ENCODE results near the gene PANX1. TPM values are rescaled to one million over a fixed set of nuclear protein-coding genes. Genes with fewer than 3 reads are reported as not detected.

The PANX1 gene
- total and polyA plus RNA-seq, 2 experiments from 2014 or later: 9.5 to 40.8 TPM

DNA sequence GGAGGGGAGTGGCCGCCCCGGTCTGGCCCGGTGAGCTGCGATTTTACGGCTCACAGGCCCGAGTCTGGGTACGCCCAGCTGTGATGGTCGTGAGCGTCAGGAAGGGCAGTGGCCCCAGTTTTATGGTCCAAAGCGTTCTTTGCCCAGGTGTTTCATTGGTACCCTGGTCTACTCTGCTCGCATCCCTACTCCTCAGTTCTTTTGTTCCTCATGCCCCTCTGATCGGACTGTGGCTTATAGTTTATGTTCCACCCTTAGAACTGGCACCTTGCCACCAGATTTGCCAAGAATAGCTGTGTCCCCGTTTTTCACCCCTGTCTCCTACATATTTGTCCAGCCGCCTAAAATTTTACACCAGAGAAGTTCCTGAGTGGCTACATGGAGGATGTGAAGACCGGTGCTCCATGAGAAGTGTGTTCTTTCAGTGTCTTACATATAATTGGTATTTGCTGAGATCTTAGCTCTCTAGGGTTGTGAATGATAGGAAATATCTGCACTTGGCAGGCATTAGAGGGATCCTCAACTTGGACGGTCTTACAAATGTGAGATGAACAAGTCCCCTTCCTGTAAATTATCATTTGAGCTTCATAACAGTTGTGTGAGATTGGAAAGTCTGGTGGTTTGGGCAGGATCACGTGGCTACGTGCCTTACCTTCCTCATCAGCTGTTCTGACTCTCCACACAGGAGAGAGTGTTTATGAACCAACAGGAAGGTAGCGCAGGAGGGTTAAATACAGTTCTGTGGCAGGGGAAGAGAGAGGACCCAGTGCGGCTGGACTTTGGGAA is 1.1 kb downstream of the PANX1 start:
- H3K9me3 Mint-ChIP-seq: peaks cover 10% of the 10 kb centered on the region; the same call in 2 of the 3 replicates
- Histone ChIP-seq H3K4me2 (peak overlapping the region; percentile 100), H3K36me3 (ENCODE audit: insufficient read depth) (no peaks in the 10 kb centered on the region), H2AFZ (0 out of 2 replicates have a peak overlapping the region, but pooled peaks have one; percentile 78), H3K4me1 (ENCODE audit: insufficient read depth) (peaks cover 57% of the 10 kb centered on the region), H3K27ac (ENCODE audit: low read depth) (peak overlapping the region; percentile 95), H3K9me2 (ENCODE audit: insufficient read depth) (peaks cover 10% of the 10 kb centered on the region; the same call in 1 of the 2 replicates), H3K4me3 (peak overlapping the region; percentile 91), H3K79me2 (replicated peaks; ENCODE audit: insufficient read depth) (peaks cover 81% of the 10 kb centered on the region), H4K20me1 (replicated peaks; ENCODE audit: insufficient read depth) (peaks cover 38% of the 10 kb centered on the region), H3F3A (replicated peaks; ENCODE audit: low read depth) (0 out of 2 replicates have a peak, but pooled peaks cover 4% of the 10 kb centered on the region), H3K27me3 (ENCODE audit: insufficient read depth) (no peaks in the 10 kb centered on the region)
- DNase-seq (ENCODE audit: low spot score) (no peak), ATAC-seq (peak; percentile 69)
- H3K36me3 Mint-ChIP-seq (ENCODE audit: low read depth): peaks cover 15% of the 10 kb centered on the region
- H3K4me1 Mint-ChIP-seq: peaks cover 37% of the 10 kb centered on the region
- peaks cover 9% of the 10 kb centered on the region for H3K27me3 Mint-ChIP-seq (ENCODE audit: insufficient read depth, low read depth, poor library complexity)
- TF ChIP-seq, protein P1, sequence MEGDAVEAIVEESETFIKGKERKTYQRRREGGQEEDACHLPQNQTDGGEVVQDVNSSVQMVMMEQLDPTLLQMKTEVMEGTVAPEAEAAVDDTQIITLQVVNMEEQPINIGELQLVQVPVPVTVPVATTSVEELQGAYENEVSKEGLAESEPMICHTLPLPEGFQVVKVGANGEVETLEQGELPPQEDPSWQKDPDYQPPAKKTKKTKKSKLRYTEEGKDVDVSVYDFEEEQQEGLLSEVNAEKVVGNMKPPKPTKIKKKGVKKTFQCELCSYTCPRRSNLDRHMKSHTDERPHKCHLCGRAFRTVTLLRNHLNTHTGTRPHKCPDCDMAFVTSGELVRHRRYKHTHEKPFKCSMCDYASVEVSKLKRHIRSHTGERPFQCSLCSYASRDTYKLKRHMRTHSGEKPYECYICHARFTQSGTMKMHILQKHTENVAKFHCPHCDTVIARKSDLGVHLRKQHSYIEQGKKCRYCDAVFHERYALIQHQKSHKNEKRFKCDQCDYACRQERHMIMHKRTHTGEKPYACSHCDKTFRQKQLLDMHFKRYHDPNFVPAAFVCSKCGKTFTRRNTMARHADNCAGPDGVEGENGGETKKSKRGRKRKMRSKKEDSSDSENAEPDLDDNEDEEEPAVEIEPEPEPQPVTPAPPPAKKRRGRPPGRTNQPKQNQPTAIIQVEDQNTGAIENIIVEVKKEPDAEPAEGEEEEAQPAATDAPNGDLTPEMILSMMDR (conservative IDR thresholded peaks at IDR 0.05; ENCODE audit: low read depth in 2 of 2): no peak
- TF ChIP-seq JUNB (IDR thresholded peaks at IDR 0.05; ENCODE audit: unreplicated experiment) (no peak), ZNF331 (CRISPR knock-in tag; IDR thresholded peaks at IDR 0.05; ENCODE audit: low read depth) (no peak), ZNF114 (CRISPR knock-in tag; IDR thresholded peaks at IDR 0.05) (no peak), POLR2AphosphoS5 (IDR thresholded peaks at IDR 0.05; ENCODE audit: low read depth) (no peak), EZH2phosphoT487 (IDR thresholded peaks at IDR 0.05; ENCODE audit: unreplicated experiment) (no peak), NANOG (IDR thresholded peaks at IDR 0.05; ENCODE audit: borderline replicate concordance) (no peak), EZH2 (IDR thresholded peaks at IDR 0.05; ENCODE audit: low read depth, unreplicated experiment) (no peak), CREB1 (CRISPR knock-in tag; IDR thresholded peaks at IDR 0.05; ENCODE audit: low read depth) (no peak), STAT1 (IDR thresholded peaks at IDR 0.05; ENCODE audit: unreplicated experiment) (no peak)
- TF ChIP-seq, protein P2, sequence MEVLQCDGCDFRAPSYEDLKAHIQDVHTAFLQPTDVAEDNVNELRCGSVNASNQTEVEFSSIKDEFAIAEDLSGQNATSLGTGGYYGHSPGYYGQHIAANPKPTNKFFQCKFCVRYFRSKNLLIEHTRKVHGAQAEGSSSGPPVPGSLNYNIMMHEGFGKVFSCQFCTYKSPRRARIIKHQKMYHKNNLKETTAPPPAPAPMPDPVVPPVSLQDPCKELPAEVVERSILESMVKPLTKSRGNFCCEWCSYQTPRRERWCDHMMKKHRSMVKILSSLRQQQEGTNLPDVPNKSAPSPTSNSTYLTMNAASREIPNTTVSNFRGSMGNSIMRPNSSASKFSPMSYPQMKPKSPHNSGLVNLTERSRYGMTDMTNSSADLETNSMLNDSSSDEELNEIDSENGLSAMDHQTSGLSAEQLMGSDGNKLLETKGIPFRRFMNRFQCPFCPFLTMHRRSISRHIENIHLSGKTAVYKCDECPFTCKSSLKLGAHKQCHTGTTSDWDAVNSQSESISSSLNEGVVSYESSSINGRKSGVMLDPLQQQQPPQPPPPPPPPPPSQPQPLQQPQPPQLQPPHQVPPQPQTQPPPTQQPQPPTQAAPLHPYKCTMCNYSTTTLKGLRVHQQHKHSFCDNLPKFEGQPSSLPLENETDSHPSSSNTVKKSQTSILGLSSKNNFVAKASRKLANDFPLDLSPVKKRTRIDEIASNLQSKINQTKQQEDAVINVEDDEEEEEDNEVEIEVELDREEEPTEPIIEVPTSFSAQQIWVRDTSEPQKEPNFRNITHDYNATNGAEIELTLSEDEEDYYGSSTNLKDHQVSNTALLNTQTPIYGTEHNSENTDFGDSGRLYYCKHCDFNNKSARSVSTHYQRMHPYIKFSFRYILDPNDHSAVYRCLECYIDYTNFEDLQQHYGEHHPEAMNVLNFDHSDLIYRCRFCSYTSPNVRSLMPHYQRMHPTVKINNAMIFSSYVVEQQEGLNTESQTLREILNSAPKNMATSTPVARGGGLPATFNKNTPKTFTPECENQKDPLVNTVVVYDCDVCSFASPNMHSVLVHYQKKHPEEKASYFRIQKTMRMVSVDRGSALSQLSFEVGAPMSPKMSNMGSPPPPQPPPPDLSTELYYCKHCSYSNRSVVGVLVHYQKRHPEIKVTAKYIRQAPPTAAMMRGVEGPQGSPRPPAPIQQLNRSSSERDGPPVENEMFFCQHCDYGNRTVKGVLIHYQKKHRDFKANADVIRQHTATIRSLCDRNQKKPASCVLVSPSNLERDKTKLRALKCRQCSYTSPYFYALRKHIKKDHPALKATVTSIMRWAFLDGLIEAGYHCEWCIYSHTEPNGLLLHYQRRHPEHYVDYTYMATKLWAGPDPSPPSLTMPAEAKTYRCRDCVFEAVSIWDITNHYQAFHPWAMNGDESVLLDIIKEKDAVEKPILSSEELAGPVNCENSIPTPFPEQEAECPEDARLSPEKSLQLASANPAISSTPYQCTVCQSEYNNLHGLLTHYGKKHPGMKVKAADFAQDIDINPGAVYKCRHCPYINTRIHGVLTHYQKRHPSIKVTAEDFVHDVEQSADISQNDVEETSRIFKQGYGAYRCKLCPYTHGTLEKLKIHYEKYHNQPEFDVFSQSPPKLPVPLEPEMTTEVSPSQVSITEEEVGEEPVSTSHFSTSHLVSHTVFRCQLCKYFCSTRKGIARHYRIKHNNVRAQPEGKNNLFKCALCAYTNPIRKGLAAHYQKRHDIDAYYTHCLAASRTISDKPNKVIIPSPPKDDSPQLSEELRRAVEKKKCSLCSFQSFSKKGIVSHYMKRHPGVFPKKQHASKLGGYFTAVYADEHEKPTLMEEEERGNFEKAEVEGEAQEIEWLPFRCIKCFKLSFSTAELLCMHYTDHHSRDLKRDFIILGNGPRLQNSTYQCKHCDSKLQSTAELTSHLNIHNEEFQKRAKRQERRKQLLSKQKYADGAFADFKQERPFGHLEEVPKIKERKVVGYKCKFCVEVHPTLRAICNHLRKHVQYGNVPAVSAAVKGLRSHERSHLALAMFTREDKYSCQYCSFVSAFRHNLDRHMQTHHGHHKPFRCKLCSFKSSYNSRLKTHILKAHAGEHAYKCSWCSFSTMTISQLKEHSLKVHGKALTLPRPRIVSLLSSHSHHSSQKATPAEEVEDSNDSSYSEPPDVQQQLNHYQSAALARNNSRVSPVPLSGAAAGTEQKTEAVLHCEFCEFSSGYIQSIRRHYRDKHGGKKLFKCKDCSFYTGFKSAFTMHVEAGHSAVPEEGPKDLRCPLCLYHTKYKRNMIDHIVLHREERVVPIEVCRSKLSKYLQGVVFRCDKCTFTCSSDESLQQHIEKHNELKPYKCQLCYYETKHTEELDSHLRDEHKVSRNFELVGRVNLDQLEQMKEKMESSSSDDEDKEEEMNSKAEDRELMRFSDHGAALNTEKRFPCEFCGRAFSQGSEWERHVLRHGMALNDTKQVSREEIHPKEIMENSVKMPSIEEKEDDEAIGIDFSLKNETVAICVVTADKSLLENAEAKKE (CRISPR knock-in tag; IDR thresholded peaks at IDR 0.05): no peak
- TF ChIP-seq, protein P3, sequence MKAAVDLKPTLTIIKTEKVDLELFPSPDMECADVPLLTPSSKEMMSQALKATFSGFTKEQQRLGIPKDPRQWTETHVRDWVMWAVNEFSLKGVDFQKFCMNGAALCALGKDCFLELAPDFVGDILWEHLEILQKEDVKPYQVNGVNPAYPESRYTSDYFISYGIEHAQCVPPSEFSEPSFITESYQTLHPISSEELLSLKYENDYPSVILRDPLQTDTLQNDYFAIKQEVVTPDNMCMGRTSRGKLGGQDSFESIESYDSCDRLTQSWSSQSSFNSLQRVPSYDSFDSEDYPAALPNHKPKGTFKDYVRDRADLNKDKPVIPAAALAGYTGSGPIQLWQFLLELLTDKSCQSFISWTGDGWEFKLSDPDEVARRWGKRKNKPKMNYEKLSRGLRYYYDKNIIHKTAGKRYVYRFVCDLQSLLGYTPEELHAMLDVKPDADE (IDR thresholded peaks at IDR 0.05): no peak
- TF ChIP-seq, protein P4, sequence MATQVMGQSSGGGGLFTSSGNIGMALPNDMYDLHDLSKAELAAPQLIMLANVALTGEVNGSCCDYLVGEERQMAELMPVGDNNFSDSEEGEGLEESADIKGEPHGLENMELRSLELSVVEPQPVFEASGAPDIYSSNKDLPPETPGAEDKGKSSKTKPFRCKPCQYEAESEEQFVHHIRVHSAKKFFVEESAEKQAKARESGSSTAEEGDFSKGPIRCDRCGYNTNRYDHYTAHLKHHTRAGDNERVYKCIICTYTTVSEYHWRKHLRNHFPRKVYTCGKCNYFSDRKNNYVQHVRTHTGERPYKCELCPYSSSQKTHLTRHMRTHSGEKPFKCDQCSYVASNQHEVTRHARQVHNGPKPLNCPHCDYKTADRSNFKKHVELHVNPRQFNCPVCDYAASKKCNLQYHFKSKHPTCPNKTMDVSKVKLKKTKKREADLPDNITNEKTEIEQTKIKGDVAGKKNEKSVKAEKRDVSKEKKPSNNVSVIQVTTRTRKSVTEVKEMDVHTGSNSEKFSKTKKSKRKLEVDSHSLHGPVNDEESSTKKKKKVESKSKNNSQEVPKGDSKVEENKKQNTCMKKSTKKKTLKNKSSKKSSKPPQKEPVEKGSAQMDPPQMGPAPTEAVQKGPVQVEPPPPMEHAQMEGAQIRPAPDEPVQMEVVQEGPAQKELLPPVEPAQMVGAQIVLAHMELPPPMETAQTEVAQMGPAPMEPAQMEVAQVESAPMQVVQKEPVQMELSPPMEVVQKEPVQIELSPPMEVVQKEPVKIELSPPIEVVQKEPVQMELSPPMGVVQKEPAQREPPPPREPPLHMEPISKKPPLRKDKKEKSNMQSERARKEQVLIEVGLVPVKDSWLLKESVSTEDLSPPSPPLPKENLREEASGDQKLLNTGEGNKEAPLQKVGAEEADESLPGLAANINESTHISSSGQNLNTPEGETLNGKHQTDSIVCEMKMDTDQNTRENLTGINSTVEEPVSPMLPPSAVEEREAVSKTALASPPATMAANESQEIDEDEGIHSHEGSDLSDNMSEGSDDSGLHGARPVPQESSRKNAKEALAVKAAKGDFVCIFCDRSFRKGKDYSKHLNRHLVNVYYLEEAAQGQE (IDR thresholded peaks at IDR 0.05; ENCODE audit: unreplicated experiment): no peak
- H3K27ac Mint-ChIP-seq: no peak overlapping the region
- no peak overlapping the region for H3K4me3 Mint-ChIP-seq

Measured in GM23338 (cell line).